T follicular helper cell (primary cell): ENCODE measurements around the gene SERF1A.
"Not testable (repeated sequence)": the region's sequence is repeated elsewhere in the genome, so short reads cannot be mapped to it uniquely, and the experiment has no call there.

Source experiments
- DNase-seq: peaks from one replicate; pipeline ENCODE4 v3.0.0-alpha.2; 2020; ENCODE audit warnings: low read depth
- total RNA-seq, 2 experiments: gene quantifications; one replicate each; lab custom pipeline; 2026; lab: John Stamatoyannopoulos, UW

The SERF1A gene
- 0 to 0.09 reads per million in 2 experiments for total RNA-seq

DNA sequence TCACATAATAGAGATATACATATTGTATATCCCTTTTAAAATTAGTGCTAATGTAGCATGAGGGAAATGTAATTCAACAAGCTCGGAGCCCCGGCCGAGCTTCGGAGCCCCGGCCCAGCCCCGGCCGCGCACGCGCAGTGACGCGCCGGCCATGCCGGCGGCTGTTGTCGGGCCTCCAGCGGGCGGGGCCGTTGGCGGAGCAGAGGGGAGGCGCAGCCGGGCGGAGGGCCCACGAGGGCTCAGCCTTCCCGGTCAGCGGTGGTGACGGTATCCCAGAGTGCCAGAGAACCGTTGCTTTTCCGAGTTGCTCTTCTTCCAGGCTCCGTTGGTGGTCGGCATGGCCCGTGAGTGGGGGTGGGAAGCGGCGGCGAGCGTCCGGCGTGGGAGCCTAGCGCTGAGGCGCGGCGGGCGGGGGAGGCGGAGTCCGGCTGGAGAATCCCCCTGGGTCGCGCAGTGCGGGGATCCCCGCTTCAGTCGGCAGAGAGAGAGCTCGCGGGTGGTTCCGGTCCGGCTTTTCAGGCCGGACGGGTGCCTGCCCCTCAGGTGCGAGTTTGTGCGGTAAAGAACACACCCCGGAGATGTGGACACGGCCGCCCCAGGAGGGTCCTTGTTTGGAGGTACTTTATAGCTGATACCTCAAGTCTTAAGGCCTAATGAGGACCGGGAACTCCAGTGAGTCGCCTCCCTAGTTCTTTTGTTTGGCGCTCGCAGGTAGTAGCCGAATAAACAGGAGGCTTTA is at the start of gene SERF1A:
Gene SERF1A, plus strand, starts transcription at position 137 of the 739 bp plus-strand sequence. Its CDS starts 201 bp downstream, at position 338.
- DNase-seq = not testable (repeated sequence)

DNA sequence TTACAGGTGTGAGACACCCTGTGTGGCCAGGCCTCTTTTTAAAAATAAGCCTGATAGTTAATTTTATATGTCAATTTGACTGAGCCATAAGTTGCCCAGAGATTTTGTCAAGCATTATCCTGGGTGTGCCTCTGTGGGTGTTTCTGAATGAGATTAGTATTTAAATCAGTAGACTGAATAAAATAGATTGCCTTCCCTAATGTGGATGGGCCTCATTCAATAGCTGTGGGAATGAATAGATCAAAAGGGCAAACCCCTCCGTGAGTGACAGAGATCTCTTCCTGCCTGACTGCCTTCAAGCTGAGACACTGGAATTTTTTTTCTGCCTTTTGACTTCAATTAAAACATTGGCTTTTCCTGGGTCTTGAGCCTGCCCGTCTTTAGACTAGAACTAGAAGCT is 33.7 kb upstream of the SERF1A start:
- DNase-seq = not testable (repeated sequence)

DNA sequence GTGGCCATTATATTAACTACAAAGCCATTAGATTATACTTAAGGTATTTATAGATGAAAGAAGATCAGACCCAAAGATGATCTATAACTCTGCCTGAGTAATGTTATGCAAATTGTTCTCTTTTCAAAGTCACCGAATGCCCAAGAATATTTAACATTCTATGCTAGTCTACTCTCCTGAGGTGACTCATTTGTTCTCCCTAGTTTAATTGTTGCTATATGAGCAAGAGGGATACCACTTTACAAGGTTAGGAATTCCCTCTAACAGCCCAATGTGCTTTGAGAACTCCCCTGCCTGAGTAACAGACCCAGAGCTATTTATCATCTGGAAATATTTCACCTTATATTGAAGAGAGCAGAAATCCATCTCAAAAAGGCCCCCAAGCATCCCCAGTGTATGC is 29.8 kb upstream of the SERF1A start:
- not testable (repeated sequence) for DNase-seq

DNA sequence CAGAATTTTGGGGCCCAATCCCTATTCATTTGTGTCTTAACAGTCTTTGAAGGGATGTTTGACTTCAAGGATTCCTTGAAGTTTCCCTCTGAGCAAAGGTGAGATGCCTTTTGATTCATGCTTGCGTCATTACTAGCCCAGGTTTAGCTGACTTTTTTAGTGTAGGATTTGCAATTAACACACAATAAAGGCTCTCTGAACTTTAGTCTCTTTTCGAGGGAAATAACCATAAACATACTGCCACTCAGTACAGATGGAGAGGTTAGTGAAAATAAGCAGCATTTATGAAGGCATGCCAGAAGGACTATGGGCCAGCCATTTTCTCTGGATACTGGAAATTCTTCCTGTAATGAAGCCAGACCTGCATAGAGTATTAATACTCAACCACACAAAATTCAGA is 4.4 kb upstream of the SERF1A start:
- not testable (repeated sequence) for DNase-seq

DNA sequence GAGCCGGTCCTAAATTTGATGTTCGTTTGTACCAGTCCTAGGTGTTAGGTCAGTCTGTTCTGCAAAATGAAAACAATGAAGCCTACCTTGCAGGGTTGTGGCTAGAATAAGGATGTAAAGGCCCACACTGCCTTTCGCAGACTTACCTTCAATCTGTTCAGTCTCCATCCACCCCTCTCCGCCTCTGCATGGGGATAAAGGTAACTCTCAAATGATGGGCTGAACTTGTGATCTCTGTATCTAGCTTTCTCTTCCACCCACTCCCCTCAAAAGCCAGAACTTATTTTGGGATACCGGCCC is 753 bp downstream of the SERF1A start:
- DNase-seq = not testable (repeated sequence)

DNA sequence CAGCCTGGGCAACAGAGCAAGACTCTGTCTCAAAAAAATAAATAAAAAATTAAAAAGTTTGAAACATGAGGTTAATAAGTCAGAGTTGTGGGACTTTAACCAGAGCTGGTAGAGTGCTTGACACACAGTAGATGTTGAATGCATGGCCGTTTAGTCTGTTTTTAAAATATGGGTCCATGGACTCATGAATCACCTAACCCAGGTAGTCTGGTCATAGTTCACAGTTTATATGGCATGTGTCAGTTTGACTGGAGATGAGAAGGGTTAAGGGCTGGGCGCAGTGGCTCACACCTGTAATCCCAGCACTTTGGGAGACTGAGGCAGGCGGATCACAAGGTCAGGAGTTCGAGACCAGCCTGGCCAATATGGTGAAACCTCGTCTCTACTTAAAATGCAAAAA is 6.2 kb downstream of the SERF1A start:
- not testable (repeated sequence) for DNase-seq

DNA sequence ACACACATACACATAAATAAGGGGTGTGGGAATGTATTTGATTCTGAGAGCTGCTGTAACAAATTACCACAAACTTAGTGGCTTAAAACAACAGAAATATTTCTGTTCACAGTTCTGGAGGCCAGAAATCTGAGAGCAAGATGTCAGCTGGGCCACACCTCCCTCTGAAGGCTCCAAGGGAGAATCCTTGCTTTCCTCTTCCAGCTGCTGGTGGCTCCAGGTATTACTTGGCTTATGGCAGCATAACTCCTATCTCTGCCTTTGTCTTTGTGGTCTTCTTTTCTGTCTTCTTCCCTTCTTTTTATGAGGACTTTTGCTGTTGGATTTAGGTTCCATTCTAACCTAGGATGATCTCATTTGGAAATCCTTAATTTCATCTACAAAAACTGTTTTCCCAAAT is 16.4 kb downstream of the SERF1A start:
- DNase-seq = not testable (repeated sequence)

DNA sequence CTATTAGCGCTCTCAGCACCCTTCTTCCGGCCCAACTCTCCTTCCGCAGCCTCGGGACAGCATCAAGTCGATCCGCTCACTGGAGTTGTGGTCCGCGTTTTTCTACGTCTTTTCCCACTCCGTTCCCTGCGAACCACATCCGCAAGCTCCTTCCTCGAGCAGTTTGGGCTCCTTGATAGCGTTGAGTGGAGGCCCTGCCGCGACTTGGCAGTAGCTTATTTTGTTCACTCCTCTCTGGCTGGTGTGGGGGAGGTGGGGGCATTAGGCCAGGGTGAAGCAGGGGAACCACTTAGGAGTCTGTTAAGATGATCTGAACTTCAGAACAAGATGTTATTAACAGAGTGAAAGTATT is 24.7 kb downstream of the SERF1A start:
- DNase-seq = not testable (repeated sequence)

DNA sequence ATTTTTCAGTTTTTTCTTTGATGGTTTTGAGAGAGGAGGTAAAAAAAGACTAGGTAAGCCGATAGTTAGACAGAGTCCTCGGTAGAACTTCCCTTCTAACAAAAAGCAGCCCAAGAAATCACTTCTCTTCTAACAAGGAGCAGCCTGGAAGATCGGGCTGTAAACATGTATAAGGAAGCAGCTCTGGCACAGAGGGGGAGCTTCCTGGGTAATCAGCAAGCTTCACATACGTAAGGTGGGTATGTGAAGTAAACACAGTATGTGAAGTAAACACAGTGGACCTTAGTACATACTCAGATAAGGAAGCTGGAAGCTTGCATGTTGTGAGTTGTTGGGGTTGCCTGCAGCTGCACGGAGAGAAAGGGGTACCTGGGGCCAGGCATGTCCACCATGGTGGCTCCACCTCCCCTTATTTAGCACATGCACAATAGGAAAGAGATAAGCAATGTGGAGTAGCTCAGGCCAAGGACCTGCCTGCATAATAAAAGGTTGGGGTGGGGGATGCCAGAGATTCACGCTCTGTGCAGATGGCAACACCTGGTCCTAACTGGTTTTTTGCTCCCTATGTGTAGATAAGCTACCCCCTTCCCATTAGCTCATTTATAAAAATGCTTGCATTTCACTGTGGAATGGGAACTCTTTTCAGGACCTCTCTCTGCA is 31.4 kb downstream of the SERF1A start:
- DNase-seq = not testable (repeated sequence)

DNA sequence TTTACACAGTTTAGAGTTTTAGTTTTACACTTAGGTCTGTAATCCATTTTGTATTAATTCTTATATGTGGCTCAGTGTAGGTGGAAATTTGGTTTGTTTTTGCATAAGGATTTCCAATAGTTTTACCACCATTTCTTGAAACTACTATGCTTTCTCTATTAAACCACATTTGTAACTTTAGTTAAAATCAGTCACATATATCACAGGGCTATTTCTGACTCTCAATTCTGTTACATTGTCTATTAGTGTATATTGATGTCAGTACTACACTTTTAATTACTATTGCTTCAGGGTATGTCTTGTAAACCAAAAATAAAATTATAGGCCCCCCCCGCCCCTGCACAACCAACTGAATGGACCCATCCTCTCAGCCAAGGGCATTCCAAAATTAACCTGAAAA is 32.1 kb downstream of the SERF1A start:
- not testable (repeated sequence) for DNase-seq

DNA sequence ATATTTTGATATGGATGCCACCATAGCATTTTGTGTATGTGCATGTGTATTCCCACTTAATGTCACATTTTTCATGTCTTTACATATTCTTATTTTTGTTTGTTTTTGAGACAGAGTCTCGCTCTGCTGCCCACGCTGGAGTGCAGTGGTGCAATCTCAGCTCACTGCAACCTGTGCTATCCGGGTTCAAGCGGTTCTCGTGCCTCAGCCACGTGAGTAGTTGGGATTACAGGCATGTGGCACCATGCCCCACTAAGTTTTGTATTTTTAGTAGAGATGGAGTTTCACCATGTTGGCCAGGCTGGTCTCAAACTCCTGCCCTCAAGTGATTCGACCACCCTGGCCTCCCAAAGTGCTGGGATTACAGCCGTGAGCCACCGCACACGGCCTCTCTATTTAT is 52.6 kb downstream of the SERF1A start:
- DNase-seq = not testable (repeated sequence)
